GM19240 (cell line): ENCODE results near the gene SMO.
"Not testable (repeated sequence)": the region's sequence is repeated elsewhere in the genome, so short reads cannot be mapped to it uniquely, and the experiment has no call there.

Experiments
- DNase-seq: peaks from one replicate; pipeline ENCODE4 v3.0.0; 2011; ENCODE audit warnings: low spot score; ENCODE audit not compliant: insufficient read length

SMO gene

GRCh38 chr7:129208667-129209066, 20.2 kb downstream of the SMO start:
- no peak for DNase-seq

GRCh38 chr7:129209067-129209926, 20.9 kb downstream of the SMO start:
- DNase-seq, result no peak

GRCh38 chr7:129210256-129210988, 22.0 kb downstream of the SMO start:
- DNase-seq, result peak; percentile 83

GRCh38 chr7:129210989-129211312, 22.5 kb downstream of the SMO start:
- DNase-seq, result no peak

- no peak for DNase-seq
These were observed 23.7 kb downstream of the SMO start for GRCh38 chr7:129212126-129212525.

- no peak for DNase-seq
These were observed 24.2 kb downstream of the SMO start for GRCh38 chr7:129212596-129212995.

GRCh38 chr7:129213828-129214227, 25.4 kb downstream of the SMO start:
- DNase-seq, result no peak

- not testable (repeated sequence) for DNase-seq
These were observed 27.3 kb downstream of the SMO start for GRCh38 chr7:129215691-129216090.

GRCh38 chr7:129216101-129216715, 27.8 kb downstream of the SMO start:
- not testable (repeated sequence) for DNase-seq

- not testable (repeated sequence) for DNase-seq
These were observed 28.5 kb downstream of the SMO start for GRCh38 chr7:129216821-129217416.

GRCh38 chr7:129218514-129219062, 30.2 kb downstream of the SMO start:
- peak; percentile 39 for DNase-seq

GRCh38 chr7:129219166-129219565, 30.7 kb downstream of the SMO start:
- not testable (repeated sequence) for DNase-seq

- DNase-seq, result no peak
These were observed 33.6 kb downstream of the SMO start for GRCh38 chr7:129222064-129222463.

- DNase-seq, result peak; percentile 86
These were observed 36.1 kb downstream of the SMO start, which contains the start of gene AHCYL2 for GRCh38 chr7:129224251-129225205. Gene AHCYL2, plus strand, starts transcription at chr7:129225030.

- DNase-seq, result no peak
These were observed 36.9 kb downstream of the SMO start for GRCh38 chr7:129225206-129225930.

- DNase-seq, result no peak
These were observed 37.6 kb downstream of the SMO start for GRCh38 chr7:129225931-129226572.

- no peak for DNase-seq
These were observed 39.5 kb downstream of the SMO start for GRCh38 chr7:129227646-129228578.

- DNase-seq, result no peak
These were observed 40.2 kb downstream of the SMO start for GRCh38 chr7:129228633-129229032.
